PC-9 (cell line): ENCODE data around the gene TRAPPC5. TPM values are rescaled to one million over a fixed set of nuclear protein-coding genes. Genes with fewer than 3 reads are reported as not detected.
A peak's percentile ranks its signal among the peaks of the same experiment; 100 is the strongest.

Experiments used
- BruUV-seq: library from RNA; stranded (reverse); fragments of 400-500 nt; replicated peaks from 2 replicates; lab custom pipeline; 2021; lab: Mats Ljungman, UMichigan
- CTCF ChIA-PET: fragments of 300-600 bp; sonication (Branson Sonifier 250); formaldehyde crosslinking; loops from one replicate; lab custom pipeline; 2022; ENCODE audit warnings: antibody characterized with exemption; lab: Charles Lee
- POLR2A ChIA-PET: fragments of 300-600 bp; sonication (Branson Sonifier 250); formaldehyde crosslinking; loops from one replicate; lab custom pipeline; 2022; ENCODE audit warnings: antibody characterized with exemption; ENCODE audit not compliant: unreplicated experiment; lab: Charles Lee
- DNase-seq, 2 experiments: peaks; one replicate each; pipeline versions ENCODE4 v3.0.0 to v3.0.0-alpha.2; 2015 to 2022; ENCODE audit warnings: mixed read lengths in 1 of 2
- H2AFZ ChIP-seq: fragments of 200-600 bp; sonication (generic); 2 replicates; pipeline ENCODE4 v1.8.1; 2017; ENCODE audit warnings: antibody characterized with exemption
- H3F3A ChIP-seq: fragments of 200-600 bp; sonication (generic); 2 replicates; pipeline ENCODE4 v1.8.1; 2017; ENCODE audit warnings: antibody characterized with exemption, mild to moderate bottlenecking, low read depth; ENCODE audit not compliant: insufficient read depth
- H3K27ac ChIP-seq: fragments of 200-600 bp; sonication (generic); 2 replicates; pipeline ENCODE4 v1.6.1; 2016; ENCODE audit warnings: mixed run types
- H3K27me3 ChIP-seq: fragments of 200-600 bp; sonication (generic); 2 replicates; pipeline ENCODE4 v1.6.1; 2016; ENCODE audit warnings: low read depth, mixed run types; ENCODE audit not compliant: insufficient read depth
- H3K36me3 ChIP-seq: fragments of 200-600 bp; sonication (generic); 2 replicates; pipeline ENCODE4 v1.6.1; 2016; ENCODE audit warnings: low read depth, mixed run types
- H3K4me1 ChIP-seq: fragments of 200-600 bp; sonication (generic); replicated peaks from 2 replicates; pipeline ENCODE4 v1.6.1; 2016; ENCODE audit warnings: mixed run types; ENCODE audit not compliant: insufficient read depth
- H3K4me2 ChIP-seq: fragments of 200-600 bp; sonication (generic); 2 replicates; pipeline ENCODE4 v1.6.1; 2017; ENCODE audit warnings: mixed run types
- H3K4me3 ChIP-seq: fragments of 200-600 bp; sonication (generic); 2 replicates; pipeline ENCODE4 v1.6.1; 2016; ENCODE audit warnings: mixed run types
- H3K79me2 ChIP-seq: fragments of 200-600 bp; sonication (generic); 2 replicates; pipeline ENCODE4 v1.6.1; 2017; ENCODE audit warnings: low read depth, mixed run types
- H3K9me2 ChIP-seq: fragments of 200-600 bp; sonication (generic); 2 replicates; pipeline ENCODE4 v1.8.1; 2017; ENCODE audit warnings: mild to moderate bottlenecking; ENCODE audit not compliant: insufficient read depth
- H3K9me3 ChIP-seq: fragments of 200-600 bp; sonication (generic); 2 replicates; pipeline ENCODE4 v1.8.1; 2016; ENCODE audit warnings: low read depth; ENCODE audit not compliant: insufficient read depth
- H4K20me1 ChIP-seq: fragments of 200-600 bp; sonication (generic); 2 replicates; pipeline ENCODE4 v1.8.1; 2017; ENCODE audit not compliant: insufficient read depth
- CTCF ChIP-seq: fragments of 200-600 bp; sonication (generic); conservative IDR thresholded peaks from 2 replicates; pipeline ENCODE4 v1.6.1; 2017; ENCODE audit warnings: mixed run types, antibody characterized with exemption, mild to moderate bottlenecking, moderate library complexity
- EZH2 ChIP-seq: fragments of 200-600 bp; sonication (generic); IDR thresholded peaks from 2 replicates; pipeline ENCODE4 v1.8.0; 2017; ENCODE audit warnings: antibody characterized with exemption, low read depth
- intact Hi-C: fragments of 100-400 bp; cut with micrococcal nuclease; formaldehyde crosslinking; loops from one replicate; pipeline ENCODE4 v1.10.0; 2022; ENCODE audit not compliant: unreplicated experiment
- total RNA-seq: library from RNA; stranded (reverse); gene quantifications from 2 replicates; pipeline ENCODE4 v1.2.3, GENCODE V29; 2021

The TRAPPC5 gene
- total RNA-seq, 1 experiment from 2014 or later: 103 TPM

- H3K4me3 ChIP-seq: no peak overlapping the region
- no peak overlapping the region for H3K27ac ChIP-seq
- ChIA-PET CTCF (interaction anchor here (0.5 kb wide), 1 partner anchor 230 kb away, joined by 10 read pairs; no protein-coding TSS in a partner anchor), POLR2A (interaction anchor here (0.5 kb wide), 1 partner anchor 460 kb away, joined by 3 read pairs; no protein-coding TSS in a partner anchor)
- no peaks in the 10 kb centered on the region for H3K4me1 ChIP-seq
- peaks cover 73% of the 10 kb centered on the region for H3K27me3 ChIP-seq
- no peak overlapping the region for H2AFZ ChIP-seq
- no peaks in the 10 kb centered on the region for H3K9me3 ChIP-seq
- peaks cover 7% of the 10 kb centered on the region; the same call in 1 of the 2 replicates for H3F3A ChIP-seq
- no peaks in the 10 kb centered on the region for H3K9me2 ChIP-seq
- intact Hi-C loops: no loop called here
- no peak for DNase-seq
- no peak overlapping the region for H3K4me2 ChIP-seq
- H3K36me3 ChIP-seq: no peaks in the 10 kb centered on the region
- no peaks in the 10 kb centered on the region for H4K20me1 ChIP-seq
- BruUV-seq: no TSS peak
- H3K79me2 ChIP-seq: no peaks in the 10 kb centered on the region
- no peak for TF ChIP-seq CTCF
- TF ChIP-seq EZH2: no peak
These were observed 17.9 kb downstream of the TRAPPC5 start for GRCh38 chr19:7698583-7698982.

- CTCF ChIA-PET: interaction anchor here (0.5 kb wide), 1 partner anchor 230 kb away, joined by 10 read pairs; no protein-coding TSS in a partner anchor
- intact Hi-C loops: no loop called here
- Histone ChIP-seq H3K4me3 (no peak overlapping the region), H2AFZ (no peak overlapping the region), H3F3A (peaks cover 7% of the 10 kb centered on the region; the same call in 1 of the 2 replicates), H3K36me3 (no peaks in the 10 kb centered on the region), H4K20me1 (no peaks in the 10 kb centered on the region), H3K4me2 (0 out of 2 replicates have a peak overlapping the region, but pooled peaks have one; percentile 15), H3K27me3 (peaks cover 72% of the 10 kb centered on the region), H3K27ac (no peak overlapping the region), H3K9me3 (no peaks in the 10 kb centered on the region), H3K9me2 (no peaks in the 10 kb centered on the region), H3K4me1 (no peaks in the 10 kb centered on the region), H3K79me2 (no peaks in the 10 kb centered on the region)
- no peak for TF ChIP-seq CTCF
- TF ChIP-seq EZH2: no peak
- no peak for DNase-seq
- POLR2A ChIA-PET: no interaction called here
- BruUV-seq: no TSS peak
These were observed 18.4 kb downstream of the TRAPPC5 start for GRCh38 chr19:7699003-7699402.

GRCh38 chr19:7699417-7700401, 19.1 kb downstream of the TRAPPC5 start:
- peak in 1 of 2 experiments; percentile 15 for DNase-seq

More at GRCh38 chr19:7699417-7700401, 19.1 kb downstream of the TRAPPC5 start:
- intact Hi-C loops: no loop called here
- Histone ChIP-seq H3K4me1 (no peaks in the 10 kb centered on the region), H4K20me1 (no peaks in the 10 kb centered on the region), H3K4me3 (no peak overlapping the region), H2AFZ (no peak overlapping the region), H3K79me2 (no peaks in the 10 kb centered on the region), H3K27me3 (peaks cover 65% of the 10 kb centered on the region), H3K9me3 (no peaks in the 10 kb centered on the region), H3K27ac (no peak overlapping the region), H3K36me3 (no peaks in the 10 kb centered on the region), H3K4me2 (0 out of 2 replicates have a peak overlapping the region, but pooled peaks have one; percentile 15), H3F3A (peaks cover 7% of the 10 kb centered on the region; the same call in 1 of the 2 replicates), H3K9me2 (no peaks in the 10 kb centered on the region)
- no peak for TF ChIP-seq CTCF
- TF ChIP-seq EZH2: no peak
- CTCF ChIA-PET: no interaction called here
- POLR2A ChIA-PET: no interaction called here
- BruUV-seq: no TSS peak
